Measurements from ENCODE around the gene SLC9A2.

DNA sequence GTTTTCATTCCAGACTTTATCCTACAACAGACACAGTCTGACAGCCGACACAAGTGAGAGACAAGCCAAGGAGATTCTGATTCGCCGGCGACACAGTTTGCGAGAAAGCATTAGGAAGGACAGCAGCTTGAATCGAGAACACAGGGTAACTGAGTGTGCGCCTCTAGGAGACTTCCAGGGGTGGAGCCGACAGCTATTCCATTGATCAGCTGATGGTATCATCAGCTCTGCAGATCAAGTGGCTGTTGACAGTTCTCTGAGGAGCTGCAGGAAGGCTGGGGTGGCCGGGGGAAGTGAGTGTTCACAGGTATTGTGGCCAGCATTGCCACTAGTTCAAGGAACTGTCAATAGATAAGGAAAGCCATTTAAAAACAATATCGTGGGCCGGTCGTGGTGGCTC is 85.2 kb downstream of the SLC9A2 start:
- TF ChIP-seq CTCF (conservative IDR thresholded peaks at IDR 0.05 in 1 of 2, IDR thresholded peaks at IDR 0.05 in 1 of 2; ENCODE audit: low read depth in 1 of 2, low read length in 2 of 2) (no peak), EZH2 (IDR thresholded peaks at IDR 0.05; ENCODE audit: low read length, missing control alignments) (no peak)
